CD4-positive, alpha-beta T cell treated with Interleukin-21 for 1 hour (primary cell): ENCODE data around the gene ACSL4.
A peak's percentile ranks its signal among the peaks of the same experiment; 100 is the strongest.
"Not testable (repeated sequence)": the region's sequence is repeated elsewhere in the genome, so short reads cannot be mapped to it uniquely, and the experiment has no call there.

Experiments
- DNase-seq: peaks from one replicate; pipeline ENCODE4 v3.0.0-alpha.2; 2020

Gene ACSL4

DNA sequence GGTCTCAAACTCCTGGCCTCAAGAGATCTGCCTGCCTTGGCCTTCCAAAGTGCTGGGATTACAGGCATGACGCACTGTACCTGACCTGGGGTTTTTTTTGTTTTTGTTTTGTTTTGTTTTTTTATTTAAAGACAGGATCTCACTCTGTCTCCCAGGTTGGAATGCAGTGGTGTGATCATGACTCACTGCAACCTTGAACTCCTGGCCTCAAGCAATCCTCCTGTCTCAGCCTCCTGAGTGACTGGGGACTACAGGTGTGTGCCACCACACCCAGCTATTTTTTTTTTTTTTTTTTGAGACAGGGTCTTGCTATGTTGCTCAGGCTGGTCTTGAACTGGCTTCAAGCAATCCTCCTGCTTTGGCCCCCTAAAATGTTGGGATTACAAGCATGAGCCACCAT is 8.1 kb downstream of the ACSL4 start:
- not testable (repeated sequence) for DNase-seq

DNA sequence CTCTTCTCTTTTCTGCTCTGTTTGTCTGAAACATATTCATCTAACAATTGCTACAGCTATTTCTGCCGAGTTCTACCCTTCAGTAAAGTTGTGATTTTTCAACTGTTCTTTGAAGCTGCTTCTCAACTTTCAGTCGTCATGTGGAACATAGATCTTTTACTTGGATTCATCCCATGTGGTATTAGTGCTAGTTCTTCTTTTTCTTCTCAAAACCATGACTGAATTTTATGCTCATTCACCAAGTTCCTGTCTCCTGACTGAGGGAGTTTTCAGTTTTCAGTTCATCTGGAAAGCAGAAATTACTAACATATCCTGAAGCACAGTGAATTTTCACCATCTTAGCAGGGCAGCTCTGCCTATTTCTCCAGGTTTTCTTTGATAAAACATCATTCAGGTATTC is 12.1 kb downstream of the ACSL4 start:
- no peak for DNase-seq

- no peak for DNase-seq
These were observed 13.8 kb downstream of the ACSL4 start for GRCh38 chrX:109719264-109719663.

- DNase-seq, result no peak
These were observed 16.5 kb downstream of the ACSL4 start for GRCh38 chrX:109716431-109717028.

DNA sequence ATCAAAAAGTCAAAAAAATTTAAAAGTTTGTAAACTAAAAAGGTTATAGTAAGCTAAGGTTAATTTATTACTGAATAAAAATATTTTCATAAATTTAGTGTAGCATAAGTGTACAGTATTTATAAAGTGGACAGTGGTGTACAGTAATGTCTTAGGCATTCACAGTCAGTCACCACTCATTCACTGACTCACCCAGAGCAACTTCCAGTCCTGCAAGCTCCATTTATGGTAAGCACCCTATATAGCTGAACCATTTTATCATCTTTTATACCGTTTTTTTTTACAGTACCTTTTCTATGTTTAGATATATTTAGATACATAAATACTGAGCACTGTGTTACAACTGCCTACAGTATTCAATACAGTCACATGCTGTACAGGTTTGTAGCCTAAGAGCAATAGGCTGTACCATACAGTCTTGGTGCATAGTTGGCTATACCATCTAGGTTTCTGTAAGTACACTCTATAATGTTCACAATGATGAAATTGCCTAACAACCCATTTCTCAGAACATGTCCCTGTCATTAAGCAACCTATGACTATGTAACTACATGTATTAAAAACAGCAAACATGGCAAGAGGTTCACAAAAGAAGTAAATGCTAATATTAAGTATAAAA is 18.6 kb downstream of the ACSL4 start:
- DNase-seq, result no peak

GRCh38 chrX:109710181-109710580 is 22.9 kb downstream of the ACSL4 start:
- no peak for DNase-seq

DNA sequence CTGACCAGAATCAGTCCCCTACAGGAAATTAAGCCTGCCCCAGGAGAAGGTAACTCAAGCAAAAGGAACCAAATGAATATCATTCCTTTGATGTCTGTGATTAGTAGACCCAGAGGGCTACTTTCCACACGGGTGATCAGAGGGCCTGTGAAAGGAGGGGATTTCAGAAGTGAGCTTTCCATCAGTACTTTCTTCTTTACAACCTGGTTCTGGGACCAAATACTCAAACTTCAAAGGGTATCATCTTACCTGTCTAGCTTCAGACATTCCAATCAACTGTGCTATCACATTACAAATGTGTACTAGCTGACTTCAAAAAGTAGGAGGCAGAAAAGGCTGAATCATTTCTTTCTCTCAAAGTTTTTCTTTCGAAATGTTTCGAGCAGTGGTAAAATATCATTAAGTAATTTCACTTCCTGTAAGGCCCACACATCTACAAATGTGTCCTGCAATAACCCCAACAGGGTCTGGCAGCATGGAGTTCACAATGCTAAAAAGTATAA is 23.9 kb downstream of the ACSL4 start:
- peak; percentile 13 for DNase-seq

- no peak for DNase-seq
These were observed 25.3 kb downstream of the ACSL4 start for GRCh38 chrX:109707720-109708119.

DNA sequence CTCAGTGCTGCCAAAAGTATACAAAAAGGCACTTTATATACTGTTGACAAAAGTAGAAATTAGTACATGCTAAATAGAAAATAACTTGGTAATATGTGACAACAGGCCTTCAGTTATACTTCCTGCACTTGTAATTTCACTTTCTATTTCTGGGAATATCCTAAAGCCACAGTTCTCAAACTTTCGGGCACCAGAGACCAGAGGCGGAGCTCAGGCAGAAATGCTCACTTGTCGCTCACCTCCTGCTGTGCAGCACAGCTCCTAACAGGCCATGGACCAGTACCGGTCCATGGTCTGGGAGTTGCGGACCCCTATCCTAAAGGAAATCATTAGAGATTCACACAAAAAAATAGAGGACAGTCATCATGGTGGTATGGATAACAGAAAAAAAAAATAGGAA is 25.7 kb downstream of the ACSL4 start:
- no peak for DNase-seq

DNA sequence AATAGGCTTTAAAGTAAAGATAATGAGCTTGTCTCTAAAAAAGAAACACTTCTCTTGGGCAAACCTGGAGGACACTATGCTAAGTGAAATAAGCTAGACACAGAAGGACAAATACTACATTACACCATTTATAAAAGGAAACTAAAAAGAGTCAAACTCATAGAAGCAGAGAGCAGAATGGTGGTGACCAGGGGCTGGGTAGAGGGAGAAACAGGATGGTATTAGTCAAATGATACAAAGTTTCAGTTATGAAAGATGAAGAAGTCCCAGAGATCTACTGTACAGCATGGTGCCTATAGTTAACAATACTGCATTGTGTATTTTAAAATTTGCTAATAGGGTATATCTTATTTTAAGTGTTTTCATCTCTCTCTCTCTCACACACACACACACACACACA is 28.5 kb downstream of the ACSL4 start:
- no peak for DNase-seq

DNA sequence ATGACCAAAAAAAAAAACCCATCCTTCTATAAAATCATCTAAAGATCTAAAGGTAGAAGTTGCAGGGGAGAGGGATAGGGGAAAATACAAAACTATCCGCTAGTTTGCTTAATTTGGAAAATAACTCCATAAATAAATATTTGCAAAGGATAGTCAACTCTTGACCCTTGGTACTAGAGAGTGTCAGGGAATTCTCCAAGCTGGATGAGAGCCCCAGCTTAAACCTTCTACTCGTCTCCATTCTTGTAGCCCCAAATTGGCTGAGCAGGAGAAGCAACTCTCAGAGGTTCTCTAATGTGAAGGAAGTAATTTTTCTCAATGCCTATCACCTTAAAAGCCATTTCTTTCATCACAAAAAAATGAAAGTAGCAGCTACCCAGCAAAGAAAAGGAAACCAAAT is 35.2 kb downstream of the ACSL4 start:
- no peak for DNase-seq

- DNase-seq, result no peak
These were observed 36.8 kb downstream of the ACSL4 start for GRCh38 chrX:109696146-109696740.

- DNase-seq, result no peak
These were observed 37.4 kb downstream of the ACSL4 start for GRCh38 chrX:109695637-109696036.

GRCh38 chrX:109691752-109692151 is 41.3 kb downstream of the ACSL4 start:
- DNase-seq, result no peak

- DNase-seq, result no peak
These were observed 41.8 kb downstream of the ACSL4 start for GRCh38 chrX:109691277-109691676.

DNA sequence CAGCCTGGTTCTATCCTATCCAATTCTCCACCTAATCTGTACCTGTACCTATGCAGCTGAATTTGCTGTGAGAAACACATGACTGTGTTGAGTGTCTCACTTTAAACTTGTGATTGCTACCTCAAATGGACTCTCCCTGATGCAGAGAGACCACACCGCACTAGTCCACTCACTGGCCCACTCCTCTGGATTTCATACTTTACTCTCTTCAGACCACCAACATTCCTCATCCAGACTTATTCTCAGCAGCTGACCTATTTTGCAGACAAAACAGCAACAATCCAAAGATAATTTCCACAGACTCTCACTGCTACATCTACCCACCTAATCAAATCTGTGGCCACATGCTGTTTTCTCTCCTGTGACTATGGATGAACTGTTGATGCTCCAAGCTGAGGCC is 45.2 kb downstream of the ACSL4 start:
- DNase-seq, result no peak

DNA sequence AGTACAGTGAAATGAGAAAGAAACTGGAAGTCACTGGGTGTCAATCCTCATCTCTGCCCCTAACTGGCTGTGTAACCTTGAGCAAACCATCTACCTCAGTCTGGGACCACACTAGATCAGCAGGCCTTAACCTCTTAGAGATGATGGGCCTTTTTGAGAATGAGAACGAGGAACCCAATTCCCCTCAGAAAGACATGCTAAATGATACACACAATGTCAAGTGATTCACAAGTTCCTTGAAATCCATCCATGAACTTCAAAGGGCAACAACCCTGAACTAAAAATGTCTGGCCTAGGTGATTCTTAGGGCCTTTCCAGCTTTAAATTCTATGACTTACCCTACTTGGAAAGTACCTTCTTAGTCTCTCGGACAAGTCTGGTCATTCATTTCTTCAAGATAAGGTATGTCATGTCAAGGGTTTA is 47.4 kb downstream of the ACSL4 start:
- no peak for DNase-seq

DNA sequence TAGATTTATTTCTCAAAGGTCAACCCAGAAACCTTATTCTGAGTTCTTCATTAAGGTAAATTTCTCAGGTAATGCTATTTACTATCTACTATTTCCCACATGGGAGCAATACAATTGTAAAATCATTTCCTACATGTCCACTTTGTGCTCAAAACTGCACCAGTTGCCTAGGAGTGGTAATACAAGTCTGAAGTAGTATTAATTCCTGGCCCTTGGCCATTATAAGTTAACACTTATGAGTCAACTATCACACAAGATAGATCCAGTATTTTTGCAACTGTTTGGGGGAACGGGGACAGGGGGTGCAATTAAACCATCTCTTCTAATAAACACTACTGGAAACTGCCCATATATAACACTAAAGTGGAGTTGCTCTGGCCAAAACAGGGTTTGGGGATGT is 48.9 kb downstream of the ACSL4 start:
- no peak for DNase-seq

- no peak for DNase-seq
These were observed 51.5 kb downstream of the ACSL4 start for GRCh38 chrX:109681475-109682081.

- DNase-seq, result no peak
These were observed 53.2 kb downstream of the ACSL4 start for GRCh38 chrX:109679820-109680219.

DNA sequence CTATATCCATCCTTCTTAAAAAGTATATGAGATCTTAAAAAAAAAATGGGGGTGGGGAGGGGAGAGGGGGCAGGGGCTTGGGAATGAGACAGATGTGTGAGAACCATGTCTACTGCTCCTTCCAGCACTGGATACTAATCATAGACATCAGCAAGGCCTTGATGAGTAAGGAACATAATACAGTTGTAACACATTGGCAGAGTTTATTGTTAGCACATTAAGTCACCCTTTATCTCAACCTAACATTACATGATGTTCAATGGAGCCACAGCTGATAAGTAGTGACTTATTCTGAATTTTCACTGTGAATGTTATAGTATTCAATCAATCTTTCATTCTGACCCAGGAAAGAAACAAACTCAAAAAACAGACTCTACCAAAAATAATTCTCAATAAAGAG is 60.8 kb downstream of the ACSL4 start:
- DNase-seq, result no peak

DNA sequence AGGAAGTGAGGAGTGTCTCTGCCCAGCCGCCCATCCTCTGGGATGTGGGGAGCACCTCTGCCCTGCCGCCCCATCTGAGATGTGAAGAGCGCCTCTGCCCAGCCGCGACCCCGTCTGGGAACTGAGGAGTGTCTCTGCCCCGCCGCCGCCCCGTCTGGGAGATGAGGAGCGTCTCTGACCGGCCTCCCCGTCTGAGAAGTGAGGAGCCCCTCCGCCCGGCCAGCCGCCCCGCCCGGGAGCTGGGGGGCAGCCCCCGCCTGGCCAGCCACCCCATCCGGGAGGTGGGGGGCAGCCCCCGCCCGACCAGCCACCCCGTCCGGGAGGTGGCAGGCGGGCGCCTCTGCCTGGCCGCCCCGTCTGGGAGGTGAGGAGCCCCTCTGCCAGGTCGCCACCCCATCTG is 61.9 kb downstream of the ACSL4 start:
- DNase-seq, result not testable (repeated sequence)

GRCh38 chrX:109667986-109668385 is 65.1 kb downstream of the ACSL4 start:
- DNase-seq, result no peak
